Smooth muscle cell (in vitro differentiated cells): ENCODE results near the gene BRMS1. TPM values are rescaled to one million over a fixed set of nuclear protein-coding genes. Genes with fewer than 3 reads are reported as not detected.

Experiments used
- DNase-seq: peaks from one replicate; lab custom pipeline; 2025; ENCODE audit not compliant: unreplicated experiment; lab: John Stamatoyannopoulos, UW
- H2AFZ ChIP-seq: fragments of 200-600 bp; sonication (generic); 2 replicates; pipeline ENCODE4 v1.6.0; 2016; ENCODE audit warnings: antibody characterized with exemption, low read depth, mild to moderate bottlenecking
- H3F3A ChIP-seq: fragments of 200-600 bp; sonication (generic); 2 replicates; pipeline ENCODE4 v1.6.0; 2017; ENCODE audit warnings: antibody characterized with exemption, low read depth
- H3K27ac ChIP-seq: fragments of 200-600 bp; sonication (generic); 2 replicates; pipeline ENCODE4 v1.5.1; 2016; ENCODE audit warnings: low read depth, mild to moderate bottlenecking
- H3K27me3 ChIP-seq: fragments of 200-600 bp; sonication (generic); 2 replicates; pipeline ENCODE4 v1.6.1; 2016; ENCODE audit warnings: low read depth, mild to moderate bottlenecking
- H3K36me3 ChIP-seq: fragments of 200-600 bp; sonication (generic); 2 replicates; pipeline ENCODE4 v1.5.1; 2016; ENCODE audit warnings: low read depth
- H3K4me1 ChIP-seq: fragments of 200-600 bp; sonication (generic); 2 replicates; pipeline ENCODE4 v1.5.1; 2016; ENCODE audit warnings: low read depth
- H3K4me2 ChIP-seq: fragments of 200-600 bp; sonication (generic); 2 replicates; pipeline ENCODE4 v1.6.0; 2016; ENCODE audit warnings: mild to moderate bottlenecking
- H3K4me3 ChIP-seq: fragments of 200-600 bp; sonication (generic); 2 replicates; pipeline ENCODE4 v1.5.1; 2016; ENCODE audit warnings: mild to moderate bottlenecking
- H3K79me2 ChIP-seq: fragments of 200-600 bp; sonication (generic); 2 replicates; pipeline ENCODE4 v1.6.0; 2016; ENCODE audit warnings: low read depth, mild to moderate bottlenecking
- H3K9ac ChIP-seq: fragments of 200-600 bp; sonication (generic); 2 replicates; pipeline ENCODE4 v1.6.0; 2016; ENCODE audit warnings: low read depth
- H3K9me3 ChIP-seq: fragments of 200-600 bp; sonication (generic); replicated peaks from 2 replicates; pipeline ENCODE4 v1.5.1; 2016; ENCODE audit warnings: low read depth
- H4K20me1 ChIP-seq: fragments of 200-600 bp; sonication (generic); 2 replicates; pipeline ENCODE4 v1.6.0; 2016; ENCODE audit warnings: low read depth
- WGBS: methylation state at CpG from one replicate; pipeline ENCODE4 v1.1.7; 2016; ENCODE audit warnings: low lambda C conversion rate; 5-methylcytosine and 5-hydroxymethylcytosine counted together
- polyA plus RNA-seq: library from polyadenylated mRNA; unstranded; fragments of >200 nt; fragmentation: Nextera tagmentation; extraction: Ambion mirVana; gene quantifications from 2 replicates; pipeline ENCODE4 v1.2.1, GENCODE V29; 2016
- total RNA-seq: library from RNA; depleted of rRNA; stranded (reverse); fragments of >200 nt; gene quantifications from 2 replicates; pipeline ENCODE4 v1.2.3, GENCODE V29; 2014
- TF ChIP-seq, protein P1 (sequence below): fragments of 200-600 bp; sonication (generic); IDR thresholded peaks from 2 replicates; pipeline ENCODE4 v1.5.1; 2017; ENCODE audit warnings: borderline replicate concordance, mild to moderate bottlenecking, antibody characterized with exemption; ENCODE audit not compliant: insufficient read depth, poor library complexity, severe bottlenecking

The BRMS1 gene
- total and polyA plus RNA-seq, 2 experiments from 2014 or later = 23.8 to 44.2 TPM

GRCh38 chr11:66314561-66315497, 30.1 kb downstream of the BRMS1 start:
- Histone ChIP-seq H4K20me1 (peaks cover 4% of the 10 kb centered on the region), H3K9me3 (no peaks in the 10 kb centered on the region), H3K27ac (peak overlapping the region; percentile 97), H3K36me3 (no peaks in the 10 kb centered on the region), H3K27me3 (no peaks in the 10 kb centered on the region), H3K79me2 (peaks cover 28% of the 10 kb centered on the region), H2AFZ (no peak overlapping the region), H3K4me2 (peak overlapping the region; percentile 88), H3F3A (peaks cover 44% of the 10 kb centered on the region), H3K9ac (peak overlapping the region; percentile 81), H3K4me1 (peaks cover 43% of the 10 kb centered on the region), H3K4me3 (peak overlapping the region; percentile 47)
- TF ChIP-seq, protein P1, sequence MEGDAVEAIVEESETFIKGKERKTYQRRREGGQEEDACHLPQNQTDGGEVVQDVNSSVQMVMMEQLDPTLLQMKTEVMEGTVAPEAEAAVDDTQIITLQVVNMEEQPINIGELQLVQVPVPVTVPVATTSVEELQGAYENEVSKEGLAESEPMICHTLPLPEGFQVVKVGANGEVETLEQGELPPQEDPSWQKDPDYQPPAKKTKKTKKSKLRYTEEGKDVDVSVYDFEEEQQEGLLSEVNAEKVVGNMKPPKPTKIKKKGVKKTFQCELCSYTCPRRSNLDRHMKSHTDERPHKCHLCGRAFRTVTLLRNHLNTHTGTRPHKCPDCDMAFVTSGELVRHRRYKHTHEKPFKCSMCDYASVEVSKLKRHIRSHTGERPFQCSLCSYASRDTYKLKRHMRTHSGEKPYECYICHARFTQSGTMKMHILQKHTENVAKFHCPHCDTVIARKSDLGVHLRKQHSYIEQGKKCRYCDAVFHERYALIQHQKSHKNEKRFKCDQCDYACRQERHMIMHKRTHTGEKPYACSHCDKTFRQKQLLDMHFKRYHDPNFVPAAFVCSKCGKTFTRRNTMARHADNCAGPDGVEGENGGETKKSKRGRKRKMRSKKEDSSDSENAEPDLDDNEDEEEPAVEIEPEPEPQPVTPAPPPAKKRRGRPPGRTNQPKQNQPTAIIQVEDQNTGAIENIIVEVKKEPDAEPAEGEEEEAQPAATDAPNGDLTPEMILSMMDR = no peak
- DNase-seq = no peak
- WGBS = 86% methylated on average over 17 of the region's 17 CpGs

DNA sequence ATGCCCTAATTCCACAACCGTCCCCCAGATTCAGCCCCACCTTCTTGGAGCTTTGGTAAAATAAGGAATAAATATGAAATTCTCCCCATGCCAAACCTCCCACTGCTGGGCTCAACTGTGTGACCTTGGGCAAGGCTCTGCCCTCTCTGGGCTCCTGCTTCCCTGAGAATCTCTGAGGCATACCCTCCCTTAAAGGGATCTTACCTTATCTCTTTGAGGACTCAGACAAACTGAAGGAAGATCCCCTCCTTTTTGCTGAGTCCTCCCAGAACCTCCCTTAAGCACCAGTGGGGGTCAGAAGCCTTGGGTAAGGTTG, 30.8 kb downstream of the BRMS1 start:
- 37% methylated on average over 1 of the region's 1 CpG for WGBS
- no peaks in the 10 kb centered on the region for H3K36me3 ChIP-seq
- H3F3A ChIP-seq = peaks cover 44% of the 10 kb centered on the region
- DNase-seq = no peak
- peak overlapping the region; percentile 97 for H3K27ac ChIP-seq
- peaks cover 43% of the 10 kb centered on the region for H3K4me1 ChIP-seq
- TF ChIP-seq, protein P1 = no peak
- peaks cover 28% of the 10 kb centered on the region for H3K79me2 ChIP-seq
- H3K4me3 ChIP-seq = peak overlapping the region; percentile 47
- H2AFZ ChIP-seq = no peak overlapping the region
- H4K20me1 ChIP-seq = peaks cover 4% of the 10 kb centered on the region
- no peaks in the 10 kb centered on the region for H3K9me3 ChIP-seq
- H3K27me3 ChIP-seq = no peaks in the 10 kb centered on the region
- H3K9ac ChIP-seq = peak overlapping the region; percentile 81
- peak overlapping the region; percentile 88 for H3K4me2 ChIP-seq

DNA sequence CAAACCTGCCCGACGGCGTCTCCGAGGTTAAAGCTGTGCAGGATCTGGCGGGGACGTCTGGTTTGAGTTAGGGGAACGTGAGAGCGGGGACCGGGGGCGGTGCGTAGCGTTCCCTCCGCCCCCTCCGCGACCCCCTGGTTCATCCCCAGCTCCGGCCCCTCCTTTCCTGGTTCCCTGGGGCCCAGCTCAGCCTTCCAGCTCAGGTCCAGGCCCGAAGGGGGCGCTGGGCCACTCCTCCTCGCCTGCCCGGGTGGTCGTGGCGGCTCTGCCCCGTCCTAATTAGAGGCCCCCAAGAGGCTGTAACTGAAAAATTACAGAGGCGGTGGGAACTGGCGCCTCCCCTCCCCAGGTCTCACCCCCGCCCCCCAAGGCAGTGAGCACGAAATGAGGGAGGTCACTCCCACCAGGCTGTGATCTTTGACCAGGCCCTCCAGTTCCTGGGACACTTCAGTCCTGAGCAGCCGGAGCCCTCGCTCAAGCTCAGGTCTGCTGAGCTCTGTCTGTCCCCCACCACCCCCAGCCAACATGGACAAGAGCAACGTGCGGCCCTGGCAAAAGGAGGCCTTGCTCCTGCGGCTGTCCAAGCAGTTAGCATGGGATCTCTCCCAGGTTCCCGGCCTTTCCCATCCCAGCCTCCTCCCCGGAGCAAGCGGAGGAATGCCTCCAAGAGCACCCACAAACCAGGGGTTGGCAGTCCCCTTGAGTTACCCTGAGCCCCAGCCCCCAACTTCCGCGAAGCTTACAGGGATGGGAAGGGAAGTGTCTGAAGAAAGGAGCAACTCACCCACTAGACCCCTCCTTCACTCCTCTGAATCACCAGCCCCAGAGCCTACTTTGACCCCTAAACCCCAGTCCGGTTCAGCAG, 31.4 kb downstream of the BRMS1 start:
- Histone ChIP-seq H3K4me1 (peaks cover 43% of the 10 kb centered on the region), H3F3A (peaks cover 42% of the 10 kb centered on the region), H3K79me2 (peaks cover 28% of the 10 kb centered on the region), H3K4me2 (peak overlapping the region; percentile 88), H3K9ac (peak overlapping the region; percentile 81), H3K9me3 (no peaks in the 10 kb centered on the region), H3K4me3 (peak overlapping the region; percentile 47), H3K27me3 (no peaks in the 10 kb centered on the region), H2AFZ (no peak overlapping the region), H4K20me1 (peaks cover 4% of the 10 kb centered on the region), H3K36me3 (no peaks in the 10 kb centered on the region), H3K27ac (peak overlapping the region; percentile 97)
- TF ChIP-seq, protein P1 = peak; percentile 24
- WGBS = 20% methylated on average over 23 of the region's 38 CpGs
- no peak for DNase-seq
